HCT116 (cell line): ENCODE data around the gene OPCML. TPM values are rescaled to one million over a fixed set of nuclear protein-coding genes. Genes with fewer than 3 reads are reported as not detected.

Source experiments
- ATAC-seq: fragments of 200-7000 bp; cut with Tn5 transposase; 2 replicates; pipeline ENCODE4 v1.9.1; 2020; ENCODE audit warnings: mild to moderate bottlenecking, moderate library complexity
- BruUV-seq: library from RNA; stranded (reverse); fragments of 400-500 nt; replicated peaks from 2 replicates; lab custom pipeline; 2021; lab: Mats Ljungman, UMichigan
- CTCF ChIA-PET: fragments of 300-600 bp; sonication (Branson Sonifier 250); formaldehyde crosslinking; loops from one replicate; lab custom pipeline; 2021; ENCODE audit warnings: antibody characterized with exemption; lab: Charles Lee
- POLR2A ChIA-PET: fragments of 300-600, 350-600 bp; sonication (Branson Sonifier 250); formaldehyde crosslinking; loops from one replicate; lab custom pipeline; 2021; ENCODE audit warnings: antibody characterized with exemption; lab: Charles Lee
- RAD21 ChIA-PET, 2 experiments: fragments of 300-600 bp; sonication (Branson Sonifier 250); formaldehyde crosslinking; loops; one replicate each; lab custom pipeline; 2023; ENCODE audit warnings: low total read pairs in 2 of 2; ENCODE audit not compliant: uncharacterized antibody in 2 of 2, unreplicated experiment in 2 of 2, low non-redundant PET in 1 of 2; lab: Charles Lee
- DNase-seq: peaks from one replicate; pipeline ENCODE4 v3.0.0-alpha.2; 2010; ENCODE audit warnings: low read depth, low spot score
- H2AFZ ChIP-seq: fragments of 200-600 bp; shearing (Covaris generic), sonication (generic); 2 replicates; pipeline ENCODE4 v1.6.1; 2017; ENCODE audit warnings: low read depth, mixed run types, mixed read lengths, antibody characterized with exemption, low read length; ENCODE audit not compliant: poor library complexity, severe bottlenecking
- H3K27ac ChIP-seq: 2 replicates; pipeline ENCODE4 v1.5.1; 2012; ENCODE audit warnings: low read depth, low read length
- H3K27me3 ChIP-seq: fragments of 200-600 bp; sonication (generic); 2 replicates; pipeline ENCODE4 v1.6.1; 2016; ENCODE audit warnings: mixed run types, low read length, mixed read lengths; ENCODE audit not compliant: insufficient read depth
- H3K36me3 ChIP-seq, 2 experiments: fragments of 200-500 bp in 1 of 2; fragments of 200-600 bp in 1 of 2; sonication (Bioruptor generic) in 1 of 2; sonication (generic) in 1 of 2; 2 replicates each; pipeline versions ENCODE4 v1.5.1 to v1.6.1; 2014 to 2016; ENCODE audit warnings: low read length in 2 of 2, inconsistent platforms in 1 of 2, mixed read lengths in 1 of 2, mixed run types in 1 of 2; ENCODE audit not compliant: insufficient read depth in 2 of 2, control insufficient read depth in 1 of 2
- H3K4me1 ChIP-seq, 2 experiments: fragments of 200-600 bp in 1 of 2; sonication (generic) in 1 of 2; 2 replicates each; pipeline versions ENCODE4 v1.5.1 to v1.6.1; 2012 to 2017; ENCODE audit warnings: low read length in 2 of 2, inconsistent platforms in 1 of 2, mild to moderate bottlenecking in 1 of 2, mixed read lengths in 1 of 2, mixed run types in 1 of 2, moderate library complexity in 1 of 2; ENCODE audit not compliant: insufficient read depth in 2 of 2, control insufficient read depth in 1 of 2
- H3K4me2 ChIP-seq: fragments of 200-600 bp; sonication (generic); 2 replicates; pipeline ENCODE4 v1.6.1; 2017; ENCODE audit warnings: mixed run types, low read length, mixed read lengths
- H3K4me3 ChIP-seq, 2 experiments: fragments of 200-600 bp in 1 of 2; sonication (generic) in 1 of 2; replicated peaks in 1 of 2; 2 replicates each; pipeline ENCODE4 v1.5.1; 2011 to 2016; ENCODE audit warnings: low read length in 2 of 2, control low read depth in 1 of 2, low read depth in 1 of 2, mild to moderate bottlenecking in 1 of 2, mixed read lengths in 1 of 2, mixed run types in 1 of 2
- H3K79me2 ChIP-seq: fragments of 200-600 bp; sonication (generic); 2 replicates; pipeline ENCODE4 v1.6.1; 2017; ENCODE audit warnings: mild to moderate bottlenecking, mixed run types, low read length, moderate library complexity, mixed read lengths; ENCODE audit not compliant: insufficient read depth
- H3K9ac ChIP-seq: fragments of 200-600 bp; sonication (generic); 2 replicates; pipeline ENCODE4 v1.6.1; 2016; ENCODE audit warnings: low read length, mixed read lengths
- H3K9me2 ChIP-seq: fragments of 200-600 bp; sonication (generic), shearing (Covaris generic); 2 replicates; pipeline ENCODE4 v1.6.1; 2017; ENCODE audit warnings: mixed run types, mild to moderate bottlenecking, moderate library complexity; ENCODE audit not compliant: insufficient read depth
- H3K9me3 ChIP-seq, 2 experiments: fragments of 200-500 bp in 1 of 2; fragments of 200-600 bp in 1 of 2; sonication (Bioruptor generic) in 1 of 2; sonication (generic) in 1 of 2; 2 replicates each; pipeline ENCODE4 v1.6.1; 2014 to 2017; ENCODE audit warnings: low read length in 2 of 2, mixed read lengths in 2 of 2, inconsistent platforms in 1 of 2, low read depth in 1 of 2, mild to moderate bottlenecking in 1 of 2, mixed run types in 1 of 2, moderate library complexity in 1 of 2; ENCODE audit not compliant: control insufficient read depth in 1 of 2, insufficient read depth in 1 of 2
- H4K20me1 ChIP-seq: fragments of 200-600 bp; sonication (generic), shearing (Covaris generic); 2 replicates; pipeline ENCODE4 v1.6.1; 2017; ENCODE audit warnings: mixed run types, mild to moderate bottlenecking, moderate library complexity; ENCODE audit not compliant: insufficient read depth
- CBX3 ChIP-seq: IDR thresholded peaks from 2 replicates; pipeline ENCODE4 v1.6.1; 2012; ENCODE audit warnings: low read depth
- CEBPB ChIP-seq: IDR thresholded peaks from 2 replicates; pipeline ENCODE4 v1.6.1; 2012; ENCODE audit warnings: low read depth
- ELF1 ChIP-seq: IDR thresholded peaks from 2 replicates; pipeline ENCODE4 v1.6.1; 2012; ENCODE audit warnings: low read depth, borderline replicate concordance
- EZH2 ChIP-seq: fragments of 200-600 bp; sonication (generic); IDR thresholded peaks from 2 replicates; pipeline ENCODE4 v1.6.1; 2017; ENCODE audit warnings: antibody characterized with exemption, mixed run types
- FOSL1 ChIP-seq: IDR thresholded peaks from 2 replicates; pipeline ENCODE4 v1.6.1; 2012; ENCODE audit warnings: low read depth
- POLR2A ChIP-seq: IDR thresholded peaks from 2 replicates; pipeline ENCODE4 v1.7.0; 2011; ENCODE audit warnings: borderline replicate concordance; ENCODE audit not compliant: insufficient read depth, insufficient read length; ENCODE audit errors: extremely low read depth
- POLR2AphosphoS5 ChIP-seq: IDR thresholded peaks from 2 replicates; pipeline ENCODE4 v1.6.1; 2011; ENCODE audit warnings: mild to moderate bottlenecking, low read depth, low read length, moderate library complexity
- SIN3A ChIP-seq: IDR thresholded peaks from 2 replicates; pipeline ENCODE4 v1.6.1; 2012; ENCODE audit warnings: low read depth
- YY1 ChIP-seq: IDR thresholded peaks from 2 replicates; pipeline ENCODE4 v1.6.1; 2011; ENCODE audit warnings: low read length, low read depth, moderate library complexity, mild to moderate bottlenecking; ENCODE audit not compliant: insufficient replicate concordance; ENCODE audit errors: extremely low read depth
- ZFX ChIP-seq: fragments of 450-650 bp; IDR thresholded peaks from 2 replicates; pipeline ENCODE4 v1.6.1; 2017
- ZNF274 ChIP-seq: fragments of 200-500 bp; sonication (Bioruptor generic); IDR thresholded peaks from 2 replicates; pipeline ENCODE4 v1.6.1; 2014; ENCODE audit warnings: mild to moderate bottlenecking, low read depth, low read length, inconsistent platforms
- intact Hi-C: fragments of 100-400 bp; cut with micrococcal nuclease; formaldehyde crosslinking; loops from 2 replicates; pipeline ENCODE4 v1.10.0; 2022
- total RNA-seq: library from RNA; stranded (reverse); gene quantifications from one replicate; pipeline ENCODE4 v1.2.1, GENCODE V29; 2021; ENCODE audit not compliant: unreplicated experiment
- TF ChIP-seq, protein P1 (sequence below): IDR thresholded peaks from 2 replicates; pipeline ENCODE4 v1.6.1; 2012; ENCODE audit warnings: low read depth

The OPCML gene
- total RNA-seq, 1 experiment from 2014 or later: not detected

DNA sequence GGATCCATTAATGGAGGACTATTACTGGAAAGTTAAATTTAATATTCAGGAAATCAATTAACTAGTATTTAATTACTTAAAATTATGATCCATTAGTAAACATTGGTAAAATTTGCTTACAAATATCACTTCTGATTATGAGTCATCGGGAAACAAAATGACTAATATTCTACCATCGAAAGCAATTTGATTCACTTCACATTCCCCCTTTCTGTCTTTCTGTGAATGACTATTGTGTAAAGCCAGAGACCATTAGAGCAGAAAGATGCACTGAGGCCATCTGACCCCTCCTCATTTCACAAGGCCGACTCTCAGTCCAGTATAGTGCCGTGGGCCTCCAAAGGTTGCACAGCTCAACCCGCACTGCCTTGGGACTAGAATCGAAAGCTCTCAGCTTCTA, 619.0 kb downstream of the OPCML start:
- TF ChIP-seq ELF1: no peak
- no peak for TF ChIP-seq POLR2A
- TF ChIP-seq FOSL1: no peak
- no peak for TF ChIP-seq CBX3
- TF ChIP-seq POLR2AphosphoS5: no peak
- TF ChIP-seq EZH2: no peak
- TF ChIP-seq SIN3A: no peak
- no peak for TF ChIP-seq YY1
- TF ChIP-seq ZFX: no peak
- TF ChIP-seq CEBPB: no peak
- TF ChIP-seq, protein P1, sequence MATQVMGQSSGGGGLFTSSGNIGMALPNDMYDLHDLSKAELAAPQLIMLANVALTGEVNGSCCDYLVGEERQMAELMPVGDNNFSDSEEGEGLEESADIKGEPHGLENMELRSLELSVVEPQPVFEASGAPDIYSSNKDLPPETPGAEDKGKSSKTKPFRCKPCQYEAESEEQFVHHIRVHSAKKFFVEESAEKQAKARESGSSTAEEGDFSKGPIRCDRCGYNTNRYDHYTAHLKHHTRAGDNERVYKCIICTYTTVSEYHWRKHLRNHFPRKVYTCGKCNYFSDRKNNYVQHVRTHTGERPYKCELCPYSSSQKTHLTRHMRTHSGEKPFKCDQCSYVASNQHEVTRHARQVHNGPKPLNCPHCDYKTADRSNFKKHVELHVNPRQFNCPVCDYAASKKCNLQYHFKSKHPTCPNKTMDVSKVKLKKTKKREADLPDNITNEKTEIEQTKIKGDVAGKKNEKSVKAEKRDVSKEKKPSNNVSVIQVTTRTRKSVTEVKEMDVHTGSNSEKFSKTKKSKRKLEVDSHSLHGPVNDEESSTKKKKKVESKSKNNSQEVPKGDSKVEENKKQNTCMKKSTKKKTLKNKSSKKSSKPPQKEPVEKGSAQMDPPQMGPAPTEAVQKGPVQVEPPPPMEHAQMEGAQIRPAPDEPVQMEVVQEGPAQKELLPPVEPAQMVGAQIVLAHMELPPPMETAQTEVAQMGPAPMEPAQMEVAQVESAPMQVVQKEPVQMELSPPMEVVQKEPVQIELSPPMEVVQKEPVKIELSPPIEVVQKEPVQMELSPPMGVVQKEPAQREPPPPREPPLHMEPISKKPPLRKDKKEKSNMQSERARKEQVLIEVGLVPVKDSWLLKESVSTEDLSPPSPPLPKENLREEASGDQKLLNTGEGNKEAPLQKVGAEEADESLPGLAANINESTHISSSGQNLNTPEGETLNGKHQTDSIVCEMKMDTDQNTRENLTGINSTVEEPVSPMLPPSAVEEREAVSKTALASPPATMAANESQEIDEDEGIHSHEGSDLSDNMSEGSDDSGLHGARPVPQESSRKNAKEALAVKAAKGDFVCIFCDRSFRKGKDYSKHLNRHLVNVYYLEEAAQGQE: no peak
- TF ChIP-seq ZNF274: no peak
- no peak overlapping the region for H3K4me3 ChIP-seq

More for the DNA sequence above, 619.0 kb downstream of the OPCML start:
- H3K9ac ChIP-seq: no peak overlapping the region
- ChIA-PET CTCF (no interaction called here), POLR2A (no interaction called here), RAD21 (no interaction called here)
- H3K4me1 ChIP-seq: no peaks in the 10 kb centered on the region
- H4K20me1 ChIP-seq: no peaks in the 10 kb centered on the region
- ATAC-seq (no peak), DNase-seq (no peak)
- H3K9me3 ChIP-seq: peaks cover 15 to 25% of the 10 kb centered on the region in 2 experiments; a peak in 2 of 4 replicates
- H3K27me3 ChIP-seq: no peaks in the 10 kb centered on the region
- no peak overlapping the region for H2AFZ ChIP-seq
- no peak overlapping the region for H3K4me2 ChIP-seq
- H3K36me3 ChIP-seq: no peaks in the 10 kb centered on the region
- no TSS peak for BruUV-seq
- no peak overlapping the region for H3K27ac ChIP-seq
- H3K79me2 ChIP-seq: no peaks in the 10 kb centered on the region
- intact Hi-C loops: no loop called here
- H3K9me2 ChIP-seq: no peaks in the 10 kb centered on the region
